Right atrium auricular region (tissue), 2 donors: ENCODE data around the gene SNRPD1. TPM values are rescaled to one million over a fixed set of nuclear protein-coding genes. Genes with fewer than 3 reads are reported as not detected.
"Not testable (repeated sequence)": the region's sequence is repeated elsewhere in the genome, so short reads cannot be mapped to it uniquely, and the experiment has no call there.

Experiments
- DNase-seq: peaks from one replicate; pipeline ENCODE4 v3.0.0-alpha.2; 2019; ENCODE audit warnings: low spot score
- H3K27ac ChIP-seq, 2 donors: fragments of 200-600 bp; sonication (generic); 1 replicate in 1 of 2; 2 replicates in 1 of 2; pipeline ENCODE4 v1.5.1; 2016 to 2019
- H3K27me3 ChIP-seq, 2 donors: fragments of 200-600 bp; sonication (generic); one replicate each; pipeline versions ENCODE4 v1.5.1 to v1.6.0; 2017 to 2019
- H3K36me3 ChIP-seq: fragments of 200-600 bp; sonication (generic); one replicate; pipeline ENCODE4 v1.5.1; 2016
- H3K4me1 ChIP-seq, 2 donors: fragments of 200-600 bp; sonication (generic); one replicate each; pipeline versions ENCODE4 v1.5.1 to v1.6.0; 2017 to 2019
- H3K4me3 ChIP-seq, 2 donors: fragments of 200-600 bp; sonication (generic); 1 replicate in 1 of 2; 2 replicates in 1 of 2; pipeline ENCODE4 v1.5.1; 2017 to 2019; ENCODE audit warnings: mild to moderate bottlenecking in 1 of 2, moderate library complexity in 1 of 2
- H3K9me3 ChIP-seq, 2 donors: fragments of 200-600 bp; sonication (generic); one replicate each; pipeline ENCODE4 v1.5.1; 2019
- CTCF ChIP-seq, 2 donors: fragments of 200-600 bp; sonication (generic); IDR thresholded peaks; one replicate each; pipeline ENCODE4 v1.5.1; 2019; ENCODE audit warnings: antibody characterized with exemption in 2 of 2
- total RNA-seq, 2 donors: library from RNA; depleted of rRNA; stranded (reverse); fragments of >200 nt; gene quantifications; one replicate each; pipeline ENCODE4 v1.1.0, GENCODE V29; 2016

SNRPD1 gene
- total RNA-seq, 2 donors from 2014 or later, result 3.2 to 4.4 TPM

GRCh38 chr18:21604671-21605070 lies 7.4 kb upstream of the SNRPD1 start:
- no peak for DNase-seq
- Histone ChIP-seq H3K9me3 (no peaks in the 10 kb centered on the region), H3K27ac (peak overlapping the region; percentile 6 to 41), H3K36me3 (no peaks in the 10 kb centered on the region), H3K4me1 (peaks cover 0 to 6% of the 10 kb centered on the region in 2 donors), H3K27me3 (no peaks in the 10 kb centered on the region), H3K4me3 (no peak overlapping the region)
- no peak for TF ChIP-seq CTCF (IDR thresholded peaks at IDR 0.05)

- DNase-seq, result no peak
- Histone ChIP-seq H3K4me1 (peaks cover 0 to 5% of the 10 kb centered on the region in 2 donors), H3K36me3 (no peaks in the 10 kb centered on the region), H3K4me3 (no peak overlapping the region), H3K27ac (peak overlapping the region; percentile 6 to 41), H3K27me3 (no peaks in the 10 kb centered on the region), H3K9me3 (no peaks in the 10 kb centered on the region)
- TF ChIP-seq CTCF (IDR thresholded peaks at IDR 0.05), result no peak
Observed at GRCh38 chr18:21605213-21605612, 6.9 kb upstream of the SNRPD1 start.

GRCh38 chr18:21611401-21612124 lies 551 bp upstream of the SNRPD1 start:
- Histone ChIP-seq H3K27ac (peak overlapping the region; percentile 81 to 84), H3K4me3 (peak overlapping the region; percentile 74 to 77), H3K4me1 (peaks cover 0 to 11% of the 10 kb centered on the region in 2 donors)
- H3K36me3 ChIP-seq, H3K9me3 ChIP-seq, DNase-seq, H3K27me3 ChIP-seq: not testable (repeated sequence)

- not testable (repeated sequence) for H3K4me1 ChIP-seq, H3K27ac ChIP-seq, H3K27me3 ChIP-seq, H3K4me3 ChIP-seq, DNase-seq, H3K9me3 ChIP-seq
- peaks cover 36% of the 10 kb centered on the region for H3K36me3 ChIP-seq
Observed at GRCh38 chr18:21621640-21622039, 9.5 kb downstream of the SNRPD1 start.

- Histone ChIP-seq H3K4me1 (no peaks in the 10 kb centered on the region), H3K27ac (no peak overlapping the region), H3K9me3 (no peaks in the 10 kb centered on the region), H3K4me3 (no peak overlapping the region), H3K27me3 (no peaks in the 10 kb centered on the region), H3K36me3 (peaks cover 35% of the 10 kb centered on the region)
- no peak for DNase-seq
- TF ChIP-seq CTCF (IDR thresholded peaks at IDR 0.05), result no peak
Observed at GRCh38 chr18:21629089-21629832, 17.1 kb downstream of the SNRPD1 start.

GRCh38 chr18:21632393-21632792 lies 20.3 kb downstream of the SNRPD1 start:
- Histone ChIP-seq H3K36me3 (peaks cover 17% of the 10 kb centered on the region), H3K4me3 (no peak overlapping the region)

More at GRCh38 chr18:21632393-21632792, 20.3 kb downstream of the SNRPD1 start:
- Histone ChIP-seq H3K9me3 (no peaks in the 10 kb centered on the region), H3K27ac (no peak overlapping the region), H3K27me3 (no peaks in the 10 kb centered on the region), H3K4me1 (no peaks in the 10 kb centered on the region)
- TF ChIP-seq CTCF (IDR thresholded peaks at IDR 0.05), result no peak
- DNase-seq, result no peak
